ENCODE data around the gene CMC4. TPM values are rescaled to one million over a fixed set of nuclear protein-coding genes. Genes with fewer than 3 reads are reported as not detected.

The CMC4 gene
- total and polyA plus RNA-seq, 9 of the 15 experiments (the other 6 are each of a cell fraction or from before 2014, with no cell fraction given) = 3.5 to 16.9 (median 8.2) TPM

DNA sequence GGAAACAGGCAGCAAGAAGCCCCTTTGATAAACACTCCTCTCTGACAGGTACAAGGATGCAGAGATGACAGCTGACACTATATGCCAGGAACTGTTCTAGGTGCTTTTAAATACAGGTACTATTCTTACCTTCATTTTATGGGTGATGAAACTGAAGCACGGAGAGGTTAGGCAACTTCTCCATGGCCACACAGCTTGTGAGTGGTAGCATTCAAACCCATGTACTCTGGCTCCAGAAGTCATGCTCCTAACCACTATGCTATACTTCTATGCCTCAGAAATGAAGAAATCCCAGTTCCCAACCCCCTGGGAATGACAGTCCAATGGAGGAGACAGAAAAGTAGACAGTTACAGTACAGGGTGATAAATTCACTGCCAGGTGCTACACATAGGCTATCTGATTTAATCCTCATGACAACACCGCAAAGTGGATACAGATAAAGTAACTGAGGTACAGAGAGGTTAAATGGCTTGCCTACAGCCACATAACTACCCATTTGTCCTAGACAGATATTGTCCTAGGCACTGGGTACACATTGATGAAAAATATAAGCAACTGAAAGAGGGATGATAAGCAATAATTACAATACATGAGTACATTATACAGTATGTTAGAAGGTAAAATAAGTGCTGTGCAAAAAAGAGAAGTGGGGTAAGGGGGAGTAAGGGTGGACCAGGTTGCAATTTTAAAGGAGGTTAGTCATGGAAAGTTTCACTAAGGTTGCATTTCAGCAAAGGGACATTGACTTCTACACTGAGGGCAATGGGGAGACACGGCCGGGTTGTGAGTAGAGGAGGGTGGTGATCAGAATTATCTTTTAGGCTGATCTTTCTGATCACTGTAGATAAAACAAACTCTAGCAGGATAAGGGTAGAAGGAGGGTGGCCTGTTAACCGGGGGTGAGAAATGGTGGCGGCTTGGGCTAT lies 46.8 kb downstream of the CMC4 start (continued):
- TF ChIP-seq, protein P1, sequence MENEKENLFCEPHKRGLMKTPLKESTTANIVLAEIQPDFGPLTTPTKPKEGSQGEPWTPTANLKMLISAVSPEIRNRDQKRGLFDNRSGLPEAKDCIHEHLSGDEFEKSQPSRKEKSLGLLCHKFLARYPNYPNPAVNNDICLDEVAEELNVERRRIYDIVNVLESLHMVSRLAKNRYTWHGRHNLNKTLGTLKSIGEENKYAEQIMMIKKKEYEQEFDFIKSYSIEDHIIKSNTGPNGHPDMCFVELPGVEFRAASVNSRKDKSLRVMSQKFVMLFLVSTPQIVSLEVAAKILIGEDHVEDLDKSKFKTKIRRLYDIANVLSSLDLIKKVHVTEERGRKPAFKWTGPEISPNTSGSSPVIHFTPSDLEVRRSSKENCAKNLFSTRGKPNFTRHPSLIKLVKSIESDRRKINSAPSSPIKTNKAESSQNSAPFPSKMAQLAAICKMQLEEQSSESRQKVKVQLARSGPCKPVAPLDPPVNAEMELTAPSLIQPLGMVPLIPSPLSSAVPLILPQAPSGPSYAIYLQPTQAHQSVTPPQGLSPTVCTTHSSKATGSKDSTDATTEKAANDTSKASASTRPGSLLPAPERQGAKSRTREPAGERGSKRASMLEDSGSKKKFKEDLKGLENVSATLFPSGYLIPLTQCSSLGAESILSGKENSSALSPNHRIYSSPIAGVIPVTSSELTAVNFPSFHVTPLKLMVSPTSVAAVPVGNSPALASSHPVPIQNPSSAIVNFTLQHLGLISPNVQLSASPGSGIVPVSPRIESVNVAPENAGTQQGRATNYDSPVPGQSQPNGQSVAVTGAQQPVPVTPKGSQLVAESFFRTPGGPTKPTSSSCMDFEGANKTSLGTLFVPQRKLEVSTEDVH (IDR thresholded peaks at IDR 0.05; ENCODE audit: low read depth, partially characterized antibody) = no peak
- no peak for TF ChIP-seq ZNF175 (CRISPR knock-in tag; IDR thresholded peaks at IDR 0.05; ENCODE audit: low read depth)
- TF ChIP-seq, protein P2, sequence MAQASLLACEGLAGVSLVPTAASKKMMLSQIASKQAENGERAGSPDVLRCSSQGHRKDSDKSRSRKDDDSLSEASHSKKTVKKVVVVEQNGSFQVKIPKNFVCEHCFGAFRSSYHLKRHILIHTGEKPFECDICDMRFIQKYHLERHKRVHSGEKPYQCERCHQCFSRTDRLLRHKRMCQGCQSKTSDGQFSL (CRISPR knock-in tag; IDR thresholded peaks at IDR 0.05) = no peak
- TF ChIP-seq, protein P2 (tag; IDR thresholded peaks at IDR 0.05) = no peak
- no peak for TF ChIP-seq BRF1 (IDR thresholded peaks at IDR 0.05; ENCODE audit: borderline replicate concordance, extremely low read depth, insufficient read length)
- TF ChIP-seq, protein P3, sequence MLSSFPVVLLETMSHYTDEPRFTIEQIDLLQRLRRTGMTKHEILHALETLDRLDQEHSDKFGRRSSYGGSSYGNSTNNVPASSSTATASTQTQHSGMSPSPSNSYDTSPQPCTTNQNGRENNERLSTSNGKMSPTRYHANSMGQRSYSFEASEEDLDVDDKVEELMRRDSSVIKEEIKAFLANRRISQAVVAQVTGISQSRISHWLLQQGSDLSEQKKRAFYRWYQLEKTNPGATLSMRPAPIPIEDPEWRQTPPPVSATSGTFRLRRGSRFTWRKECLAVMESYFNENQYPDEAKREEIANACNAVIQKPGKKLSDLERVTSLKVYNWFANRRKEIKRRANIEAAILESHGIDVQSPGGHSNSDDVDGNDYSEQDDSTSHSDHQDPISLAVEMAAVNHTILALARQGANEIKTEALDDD (IDR thresholded peaks at IDR 0.05) = peak; percentile 65
- TF ChIP-seq ZFP36 (IDR thresholded peaks at IDR 0.05; ENCODE audit: low read depth, low read length, partially characterized antibody) = peak; percentile 56
- no peak for TF ChIP-seq HSF4 (CRISPR knock-in tag; IDR thresholded peaks at IDR 0.05; ENCODE audit: borderline replicate concordance)
- no peak for TF ChIP-seq ZKSCAN1 (IDR thresholded peaks at IDR 0.05; ENCODE audit: low read depth, low read length)
- TF ChIP-seq HDAC3 (IDR thresholded peaks at IDR 0.05; ENCODE audit: borderline replicate concordance, partially characterized antibody) = no peak
- TF ChIP-seq ZNF57 (CRISPR knock-in tag; IDR thresholded peaks at IDR 0.05) = no peak
- TF ChIP-seq, protein P4, sequence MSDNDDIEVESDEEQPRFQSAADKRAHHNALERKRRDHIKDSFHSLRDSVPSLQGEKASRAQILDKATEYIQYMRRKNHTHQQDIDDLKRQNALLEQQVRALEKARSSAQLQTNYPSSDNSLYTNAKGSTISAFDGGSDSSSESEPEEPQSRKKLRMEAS (CRISPR knock-in tag; IDR thresholded peaks at IDR 0.05) = no peak
- TF ChIP-seq PCBP1 (IDR thresholded peaks at IDR 0.05; ENCODE audit: low read depth, low read length, poor library complexity, severe bottlenecking) = no peak
- peak; percentile 80 for TF ChIP-seq CEBPG (CRISPR knock-in tag; IDR thresholded peaks at IDR 0.05)
- no peak for TF ChIP-seq CEBPG (tag; conservative IDR thresholded peaks at IDR 0.05 in 1 of 2, IDR thresholded peaks at IDR 0.05 in 1 of 2)
- TF ChIP-seq ZNF830 (CRISPR knock-in tag; IDR thresholded peaks at IDR 0.05) = no peak
- no peak for TF ChIP-seq ZBTB8A (IDR thresholded peaks at IDR 0.05; ENCODE audit: partially characterized antibody)
- TF ChIP-seq HDAC2 (IDR thresholded peaks at IDR 0.05) = no peak
- TF ChIP-seq, protein P5, sequence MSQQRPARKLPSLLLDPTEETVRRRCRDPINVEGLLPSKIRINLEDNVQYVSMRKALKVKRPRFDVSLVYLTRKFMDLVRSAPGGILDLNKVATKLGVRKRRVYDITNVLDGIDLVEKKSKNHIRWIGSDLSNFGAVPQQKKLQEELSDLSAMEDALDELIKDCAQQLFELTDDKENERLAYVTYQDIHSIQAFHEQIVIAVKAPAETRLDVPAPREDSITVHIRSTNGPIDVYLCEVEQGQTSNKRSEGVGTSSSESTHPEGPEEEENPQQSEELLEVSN (IDR thresholded peaks at IDR 0.05; ENCODE audit: borderline replicate concordance in 1 of 2, extremely low read depth in 1 of 2, insufficient read depth in 1 of 2, insufficient read length in 1 of 2, low read depth in 1 of 2, low read length in 1 of 2, poor library complexity in 1 of 2, severe bottlenecking in 1 of 2) = no peak
